ENCODE results near the gene DKK1. TPM values are rescaled to one million over a fixed set of nuclear protein-coding genes. Genes with fewer than 3 reads are reported as not detected.
"Not testable (repeated sequence)": the region's sequence is repeated elsewhere in the genome, so short reads cannot be mapped to it uniquely, and the experiment has no call there.

DKK1 gene
- total RNA-seq, 1 donor from 2014 or later = 13.7 TPM

DNA sequence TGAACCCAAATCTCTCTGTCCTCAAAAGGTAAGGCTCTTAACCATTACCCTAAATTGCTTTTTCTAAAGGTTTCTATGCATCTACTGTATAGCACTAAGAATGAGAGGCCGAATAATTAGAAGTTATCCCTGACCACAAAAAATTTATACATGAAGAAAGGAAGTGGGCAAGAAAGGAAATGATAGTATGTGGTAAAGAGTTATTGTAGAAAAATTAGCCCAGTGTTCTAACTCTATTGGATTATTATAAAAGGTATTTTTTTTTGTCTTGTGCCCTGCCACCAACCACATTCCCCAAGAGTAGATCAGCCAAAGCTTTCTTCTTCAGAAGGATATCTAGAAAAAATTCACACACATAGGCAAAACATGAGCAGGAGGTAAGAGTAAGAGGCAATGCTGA lies 45.4 kb downstream of the DKK1 start:
- Histone ChIP-seq H2AFZ (ENCODE audit: low read depth, low read length) (no peak overlapping the region), H4K20me1 (ENCODE audit: insufficient read depth, low read length) (no peaks in the 10 kb centered on the region), H3K4me2 (ENCODE audit: low read length) (no peak overlapping the region), H3K27ac (ENCODE audit: low read depth, low read length) (no peak overlapping the region), H3K4me3 (ENCODE audit: insufficient read depth, low read depth, low read length) (no peak overlapping the region), H3K79me2 (ENCODE audit: insufficient read depth, low read length) (no peaks in the 10 kb centered on the region), H3K27me3 (ENCODE audit: insufficient read depth, low read length) (no peaks in the 10 kb centered on the region), H3K4me1 (ENCODE audit: insufficient read depth, low read length) (no peaks in the 10 kb centered on the region), H3K36me3 (ENCODE audit: insufficient read depth, low read length) (no peaks in the 10 kb centered on the region), H3K9ac (ENCODE audit: low read length) (no peak overlapping the region), H3K9me3 (ENCODE audit: insufficient read depth, low read depth, low read length) (no peaks in the 10 kb centered on the region)
- FAIRE-seq (peak; percentile 17), DNase-seq (ENCODE audit: low read depth) (no peak)
- Mint-ChIP-seq H3K27ac (ENCODE audit: unreplicated experiment) (no peak overlapping the region), H3K27me3 (ENCODE audit: low read depth, unreplicated experiment) (no peaks in the 10 kb centered on the region), H3K9me3 (ENCODE audit: unreplicated experiment) (peaks cover 2% of the 10 kb centered on the region), H3K4me3 (ENCODE audit: unreplicated experiment) (no peak overlapping the region), H3K4me1 (ENCODE audit: low read depth, unreplicated experiment) (no peaks in the 10 kb centered on the region), H3K36me3 (ENCODE audit: low read depth, unreplicated experiment) (no peaks in the 10 kb centered on the region)
- TF ChIP-seq EZH2 (IDR thresholded peaks at IDR 0.05; ENCODE audit: insufficient read depth, low read length) = no peak
- TF ChIP-seq, protein P1, sequence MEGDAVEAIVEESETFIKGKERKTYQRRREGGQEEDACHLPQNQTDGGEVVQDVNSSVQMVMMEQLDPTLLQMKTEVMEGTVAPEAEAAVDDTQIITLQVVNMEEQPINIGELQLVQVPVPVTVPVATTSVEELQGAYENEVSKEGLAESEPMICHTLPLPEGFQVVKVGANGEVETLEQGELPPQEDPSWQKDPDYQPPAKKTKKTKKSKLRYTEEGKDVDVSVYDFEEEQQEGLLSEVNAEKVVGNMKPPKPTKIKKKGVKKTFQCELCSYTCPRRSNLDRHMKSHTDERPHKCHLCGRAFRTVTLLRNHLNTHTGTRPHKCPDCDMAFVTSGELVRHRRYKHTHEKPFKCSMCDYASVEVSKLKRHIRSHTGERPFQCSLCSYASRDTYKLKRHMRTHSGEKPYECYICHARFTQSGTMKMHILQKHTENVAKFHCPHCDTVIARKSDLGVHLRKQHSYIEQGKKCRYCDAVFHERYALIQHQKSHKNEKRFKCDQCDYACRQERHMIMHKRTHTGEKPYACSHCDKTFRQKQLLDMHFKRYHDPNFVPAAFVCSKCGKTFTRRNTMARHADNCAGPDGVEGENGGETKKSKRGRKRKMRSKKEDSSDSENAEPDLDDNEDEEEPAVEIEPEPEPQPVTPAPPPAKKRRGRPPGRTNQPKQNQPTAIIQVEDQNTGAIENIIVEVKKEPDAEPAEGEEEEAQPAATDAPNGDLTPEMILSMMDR (IDR thresholded peaks at IDR 0.05; ENCODE audit: insufficient read depth, low read depth, low read length) = no peak

DNA sequence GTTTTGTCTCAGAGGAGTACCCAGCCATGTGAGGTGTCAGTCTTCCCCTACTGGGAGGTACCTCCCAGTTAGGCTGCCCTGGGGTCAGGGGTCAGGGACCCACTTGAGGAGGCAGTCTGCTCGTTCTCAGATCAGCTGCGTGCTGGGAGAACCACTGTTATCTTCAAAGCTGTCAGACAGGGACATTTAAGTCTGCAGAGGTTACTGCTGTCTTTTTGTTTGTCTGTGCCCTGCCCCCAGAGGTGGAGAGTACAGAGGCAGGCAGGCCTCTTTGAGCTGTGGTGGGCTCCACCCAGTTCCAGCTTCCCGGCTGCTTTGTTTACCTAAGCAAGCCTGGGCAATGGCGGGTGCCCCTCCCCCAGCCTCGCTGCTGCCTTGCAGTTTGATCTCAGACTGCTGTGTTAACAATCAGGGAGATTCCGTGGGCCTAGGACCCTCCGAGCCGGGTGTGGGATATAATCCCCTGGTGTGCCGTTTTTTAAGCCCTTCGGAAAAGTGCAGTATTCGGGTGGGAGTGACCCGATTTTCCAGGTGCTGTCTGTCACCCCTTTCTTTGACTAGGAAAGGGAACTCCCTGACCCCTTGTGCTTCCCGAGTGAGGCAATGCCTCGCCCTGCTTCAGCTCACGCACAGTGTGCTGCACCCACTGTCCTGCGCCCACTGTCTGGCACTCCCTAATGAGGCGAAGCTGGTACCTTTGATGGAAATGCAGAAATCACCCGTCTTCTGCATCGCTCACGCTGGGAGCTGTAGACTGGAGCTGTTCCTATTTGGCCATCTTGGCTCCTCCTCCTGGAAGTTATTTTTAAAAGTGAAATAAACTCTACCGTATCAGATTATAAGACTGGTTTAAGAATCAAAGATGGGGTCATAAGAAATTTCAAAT lies 51.7 kb downstream of the DKK1 start:
- not testable (repeated sequence) for H3K27me3 ChIP-seq (ENCODE audit: insufficient read depth, low read length); H3K36me3 Mint-ChIP-seq (ENCODE audit: low read depth, unreplicated experiment); H3K9me3 ChIP-seq (ENCODE audit: insufficient read depth, low read depth, low read length); H3K9ac ChIP-seq (ENCODE audit: low read length); H4K20me1 ChIP-seq (ENCODE audit: insufficient read depth, low read length); H3K4me3 Mint-ChIP-seq (ENCODE audit: unreplicated experiment); DNase-seq (ENCODE audit: low read depth); H3K4me1 ChIP-seq (ENCODE audit: insufficient read depth, low read length); H3K79me2 ChIP-seq (ENCODE audit: insufficient read depth, low read length); H3K9me3 Mint-ChIP-seq (ENCODE audit: unreplicated experiment); H3K27ac Mint-ChIP-seq (ENCODE audit: unreplicated experiment); H3K36me3 ChIP-seq (ENCODE audit: insufficient read depth, low read length); H3K4me3 ChIP-seq (ENCODE audit: insufficient read depth, low read depth, low read length); FAIRE-seq; H3K27ac ChIP-seq (ENCODE audit: low read depth, low read length); H3K4me1 Mint-ChIP-seq (ENCODE audit: low read depth, unreplicated experiment); H3K27me3 Mint-ChIP-seq (ENCODE audit: low read depth, unreplicated experiment); H3K4me2 ChIP-seq (ENCODE audit: low read length); H2AFZ ChIP-seq (ENCODE audit: low read depth, low read length)

Data from astrocyte (in vitro differentiated cells and primary cell).